ENCODE data around the gene SLC2A13.
"Not testable (repeated sequence)": the region's sequence is repeated elsewhere in the genome, so short reads cannot be mapped to it uniquely, and the experiment has no call there.

The SLC2A13 gene

DNA sequence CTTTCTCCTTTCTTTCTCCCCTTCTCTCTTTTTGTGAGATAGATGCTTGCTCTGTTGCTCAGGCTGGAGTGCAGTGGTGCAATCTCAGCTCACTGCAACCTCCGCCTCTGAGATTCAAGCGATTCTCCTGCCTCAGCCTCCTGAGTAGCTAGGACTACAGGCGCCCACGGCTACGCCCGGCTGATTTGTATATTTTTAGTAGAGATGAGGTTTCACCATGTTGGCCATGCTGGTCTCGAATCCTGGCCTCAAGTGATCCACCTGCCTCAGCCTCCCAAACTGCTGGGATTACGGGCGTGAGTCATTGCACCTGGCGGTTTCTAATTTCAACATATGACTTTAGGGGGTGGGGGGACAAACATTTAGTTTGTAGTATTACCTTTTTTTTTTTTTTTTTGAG, 293.4 kb downstream of the SLC2A13 start:
- DNase-seq (ENCODE audit: low read depth in 2 of 2): not testable (repeated sequence)

DNA sequence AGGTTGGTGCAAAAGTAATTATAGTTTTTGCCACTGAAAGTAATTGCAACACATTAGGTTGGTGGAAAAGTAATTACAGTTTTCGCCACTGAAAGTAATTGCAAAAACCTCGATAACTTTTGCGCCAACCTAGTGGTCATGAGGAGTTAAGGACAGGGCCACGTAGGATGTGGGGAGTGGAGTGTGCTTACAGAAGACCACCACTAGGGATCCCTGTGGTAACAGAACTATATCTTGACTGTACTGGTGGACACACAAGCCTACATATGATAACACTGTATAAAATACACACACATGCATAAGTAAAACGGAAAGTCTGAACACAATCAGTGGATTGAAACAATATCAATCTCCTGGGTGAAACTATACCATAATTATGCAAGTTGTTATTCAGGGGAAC, 298.8 kb downstream of the SLC2A13 start:
- DNase-seq (ENCODE audit: low read depth in 2 of 2): no peak

DNA sequence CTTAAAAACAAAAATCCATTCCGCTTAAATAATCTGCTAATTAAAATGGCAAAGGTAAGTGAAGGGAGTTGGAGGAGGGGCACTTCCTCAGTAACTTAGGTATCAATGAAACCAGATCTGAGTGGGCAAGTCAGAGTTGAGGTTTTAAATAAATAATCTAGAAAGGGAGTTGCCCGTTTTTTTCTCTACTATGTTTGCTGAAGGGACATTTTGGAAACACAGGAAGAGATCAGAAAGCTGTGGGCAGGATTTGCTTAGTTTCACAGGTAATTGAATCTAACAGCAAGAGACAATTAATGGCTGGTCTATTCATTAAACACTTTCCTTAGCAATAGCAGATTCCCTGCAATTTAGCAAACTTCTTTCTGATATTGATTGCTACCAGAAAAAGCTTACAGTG, 300.2 kb downstream of the SLC2A13 start:
- DNase-seq (ENCODE audit: low read depth in 2 of 2): no peak

DNA sequence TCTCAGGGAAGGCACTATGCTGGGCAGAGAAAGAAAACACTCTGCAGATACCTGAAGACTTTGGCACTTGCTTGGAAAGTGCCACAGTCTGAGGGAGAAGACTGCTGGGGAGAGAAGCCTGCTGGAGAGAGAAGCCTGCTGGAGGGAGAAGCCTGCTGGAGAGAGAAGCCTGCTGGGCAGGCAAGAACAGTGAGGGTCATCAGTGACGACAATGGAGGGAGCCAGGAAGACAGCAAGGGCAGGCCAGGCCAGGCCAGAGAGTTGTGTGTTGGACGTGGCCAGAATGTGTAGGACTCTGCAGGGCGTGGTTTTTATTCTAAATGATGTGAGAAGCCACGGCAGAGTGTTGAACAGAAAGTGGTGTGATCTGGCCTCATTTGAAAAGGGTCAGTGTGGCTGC, 301.0 kb downstream of the SLC2A13 start:
- DNase-seq (ENCODE audit: low read depth in 2 of 2): no peak

DNA sequence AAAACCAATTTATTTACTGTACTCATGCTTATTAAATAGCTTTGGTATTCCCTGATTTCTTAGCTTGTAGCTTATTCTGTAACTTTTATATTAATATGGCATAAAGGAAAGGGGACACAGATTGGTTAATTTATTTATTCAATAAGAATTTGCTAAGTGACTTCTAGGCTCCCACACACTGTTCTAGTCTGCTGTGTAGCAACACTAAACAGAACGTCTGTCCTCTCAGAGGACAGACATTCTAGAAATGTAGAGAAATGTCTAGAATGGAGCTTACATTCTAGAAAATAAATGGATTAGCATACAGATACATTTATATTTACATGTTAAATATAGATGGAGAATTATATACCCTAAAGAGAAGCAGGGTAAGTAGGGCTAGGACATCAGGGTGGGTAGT, 301.4 kb downstream of the SLC2A13 start:
- DNase-seq (ENCODE audit: low read depth in 2 of 2): no peak

DNA sequence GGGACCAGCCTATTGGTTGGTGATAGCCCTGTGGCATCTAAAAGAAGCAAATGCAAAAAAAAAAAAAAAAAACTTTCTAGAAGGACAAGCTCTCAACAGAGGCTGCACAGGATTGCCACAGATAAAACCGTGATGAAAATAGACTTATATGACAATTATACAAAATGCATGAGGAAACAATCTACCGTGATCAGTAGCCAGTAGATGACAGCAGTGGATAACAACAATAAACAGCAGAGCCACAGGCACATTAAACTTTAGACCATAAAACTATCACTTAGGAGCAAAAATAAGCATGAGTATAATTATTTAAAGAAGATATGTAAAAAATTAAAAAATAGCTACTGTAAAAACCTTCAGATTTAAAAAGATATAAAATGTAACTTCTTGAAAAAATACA, 302.7 kb downstream of the SLC2A13 start:
- no peak for DNase-seq (ENCODE audit: low read depth in 2 of 2)

DNA sequence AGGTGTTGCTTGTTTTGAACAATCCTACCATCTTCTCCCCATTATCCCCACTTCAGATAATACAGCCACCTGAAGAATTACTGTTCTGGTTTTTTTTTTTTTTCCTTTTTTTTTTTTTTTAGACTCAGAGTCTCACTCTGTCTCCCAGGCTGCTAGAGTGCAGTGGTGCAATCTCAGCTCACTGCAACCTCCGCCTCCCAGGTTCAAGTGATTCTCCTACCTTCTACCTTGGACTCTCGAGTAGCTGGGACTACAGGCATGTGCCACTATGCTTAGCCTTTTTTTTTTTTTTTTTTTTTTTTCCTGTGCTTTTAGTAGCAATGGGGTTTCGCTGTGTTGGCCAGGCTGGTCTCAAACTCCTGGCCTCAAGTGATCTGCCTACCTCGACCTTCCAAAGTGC, 306.9 kb downstream of the SLC2A13 start:
- no peak for DNase-seq (ENCODE audit: low read depth in 2 of 2)

DNA sequence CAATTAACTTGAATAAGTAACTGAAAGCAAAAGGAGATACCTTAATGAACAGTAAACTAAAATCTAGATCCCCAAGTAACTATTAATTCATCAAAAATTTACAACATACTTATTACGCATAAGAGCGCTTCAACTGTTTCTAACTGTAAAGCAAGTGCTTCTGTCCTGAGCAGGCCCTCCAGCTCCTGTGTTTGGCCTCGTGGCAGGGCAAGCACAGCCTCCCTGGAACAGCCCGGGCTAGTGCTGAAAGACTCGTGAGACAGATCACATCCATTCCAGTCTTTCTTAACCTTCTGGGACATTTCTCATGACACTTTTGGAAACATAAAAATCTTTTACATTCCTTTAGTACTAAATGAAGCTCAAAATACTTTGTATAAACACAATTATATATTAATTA, 307.5 kb downstream of the SLC2A13 start:
- no peak for DNase-seq (ENCODE audit: low read depth in 2 of 2)

DNA sequence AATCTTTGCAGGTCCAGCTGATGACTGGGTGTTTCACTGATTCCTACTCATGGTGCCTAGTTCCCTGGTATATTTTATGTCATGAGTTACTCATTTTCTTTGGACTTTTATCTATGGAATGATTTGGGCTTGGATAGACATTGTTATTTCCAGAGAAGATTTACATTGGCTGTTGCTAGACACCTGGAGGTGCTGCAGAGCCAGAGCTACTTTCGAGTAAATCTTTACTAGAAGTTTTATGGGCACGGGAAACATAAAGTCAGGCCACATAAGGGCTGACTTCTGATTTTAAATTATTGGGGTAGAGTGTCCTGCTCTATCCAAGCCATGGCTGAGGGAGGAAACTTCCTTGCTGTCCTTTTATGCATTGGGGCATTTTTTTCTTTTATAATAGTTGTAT, 310.4 kb downstream of the SLC2A13 start:
- DNase-seq (ENCODE audit: low read depth in 2 of 2): no peak

DNA sequence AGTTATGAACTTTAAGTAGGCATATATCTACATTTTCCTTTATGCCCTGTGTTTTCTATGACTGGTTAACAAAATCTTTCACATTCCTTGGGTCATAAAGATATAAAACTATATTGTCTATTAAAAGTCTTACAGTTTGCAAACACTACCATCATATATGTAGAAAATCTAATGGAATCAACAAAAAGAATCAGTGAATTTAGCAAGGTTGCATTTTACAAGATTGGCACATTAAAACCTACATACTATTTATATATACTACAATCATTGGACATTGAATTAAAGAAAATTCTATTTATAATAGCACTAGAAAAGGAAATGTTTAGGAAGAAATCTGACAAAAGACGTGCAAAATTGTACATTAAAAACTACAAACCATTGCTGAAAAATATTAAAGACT, 312.9 kb downstream of the SLC2A13 start:
- DNase-seq (ENCODE audit: low read depth in 2 of 2): no peak

DNA sequence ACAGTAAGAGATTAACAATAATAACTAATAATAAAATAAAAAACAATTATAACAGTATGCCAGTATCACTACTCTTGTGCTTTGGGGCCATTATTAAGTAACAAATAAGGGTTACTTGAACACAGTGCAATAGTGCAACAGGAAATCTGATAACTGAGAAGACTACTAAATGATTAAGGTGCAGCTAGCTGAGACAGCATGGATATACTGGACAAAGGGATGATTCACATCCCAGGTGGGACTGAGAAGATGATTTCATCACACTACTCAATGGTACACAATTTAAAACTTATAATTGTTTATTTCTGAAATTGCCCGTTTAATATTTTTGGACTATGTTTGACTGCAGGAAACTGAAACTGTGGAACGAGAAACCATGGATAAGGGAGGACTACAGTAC, 317.6 kb downstream of the SLC2A13 start:
- DNase-seq (ENCODE audit: low read depth in 2 of 2): no peak

DNA sequence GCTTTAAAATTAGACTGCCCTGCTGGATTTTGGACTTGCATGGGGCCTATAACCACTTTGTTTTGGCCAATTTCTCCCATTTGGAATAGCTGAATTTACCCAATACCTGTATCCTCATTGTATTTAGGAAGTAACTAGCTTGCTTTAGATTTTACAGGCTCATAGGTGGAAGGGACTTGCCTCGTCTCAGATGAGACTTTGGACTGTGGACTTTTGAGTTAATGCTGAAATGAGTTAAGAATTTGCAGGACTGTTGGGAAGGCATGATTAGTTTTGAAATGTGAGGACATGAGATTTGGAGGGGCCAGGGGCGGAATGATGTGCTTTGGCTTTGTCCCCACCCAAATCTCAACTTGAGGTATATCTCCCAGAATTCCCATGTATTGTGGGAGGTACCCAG, 320.1 kb downstream of the SLC2A13 start:
- DNase-seq (ENCODE audit: low read depth in 2 of 2): not testable (repeated sequence)

DNA sequence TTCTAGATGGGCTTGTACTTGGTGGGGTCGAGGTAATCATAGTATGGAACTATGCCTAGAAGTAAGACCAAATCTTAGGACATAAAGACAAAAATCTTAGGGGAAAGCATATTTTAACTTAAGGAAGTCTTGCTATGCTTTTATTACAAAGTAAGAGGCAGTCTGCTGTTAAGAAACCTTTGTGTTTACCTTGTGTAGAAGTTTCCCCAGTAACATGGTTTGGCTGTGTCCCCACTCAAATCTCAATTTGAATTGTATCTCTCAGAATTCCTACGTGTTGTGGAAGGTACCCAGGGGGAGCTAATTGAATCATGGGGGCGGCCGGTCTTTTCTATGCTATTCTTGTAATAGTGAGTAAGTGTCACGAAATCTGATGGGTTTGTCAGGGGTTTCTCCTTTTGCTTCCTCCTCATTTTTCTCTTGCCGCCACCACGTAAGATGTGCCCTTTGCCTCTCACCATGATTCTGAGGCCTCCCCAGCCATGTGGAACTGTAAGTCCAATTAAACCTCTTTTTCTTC, 323.8 kb downstream of the SLC2A13 start:
- DNase-seq (ENCODE audit: low read depth in 2 of 2): no peak

DNA sequence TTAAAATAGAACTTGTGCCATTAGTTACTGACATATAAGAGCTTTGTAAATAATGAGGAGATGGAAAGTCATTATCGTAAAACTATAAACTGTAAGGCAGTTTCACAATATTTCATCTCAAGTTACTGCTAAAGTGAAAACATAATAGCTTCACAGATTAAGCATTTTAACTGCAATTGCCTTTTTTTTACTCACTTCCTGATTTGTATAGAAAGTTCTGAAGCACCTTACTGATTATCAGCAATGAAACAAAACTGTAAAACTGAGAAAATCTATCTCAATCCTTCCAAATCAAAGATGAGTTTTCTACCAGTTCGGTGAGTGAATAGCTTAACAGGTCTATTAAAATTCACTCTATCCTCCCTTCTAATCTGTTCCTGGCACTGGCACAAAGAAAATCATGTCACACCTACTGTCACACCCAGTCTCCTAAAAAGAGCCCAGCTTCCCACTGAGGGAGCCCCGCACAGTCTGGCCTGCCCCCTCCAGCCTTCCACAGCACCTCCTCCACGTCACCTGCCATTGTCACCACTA, 324.9 kb downstream of the SLC2A13 start:
- DNase-seq (ENCODE audit: low read depth in 2 of 2): no peak

DNA sequence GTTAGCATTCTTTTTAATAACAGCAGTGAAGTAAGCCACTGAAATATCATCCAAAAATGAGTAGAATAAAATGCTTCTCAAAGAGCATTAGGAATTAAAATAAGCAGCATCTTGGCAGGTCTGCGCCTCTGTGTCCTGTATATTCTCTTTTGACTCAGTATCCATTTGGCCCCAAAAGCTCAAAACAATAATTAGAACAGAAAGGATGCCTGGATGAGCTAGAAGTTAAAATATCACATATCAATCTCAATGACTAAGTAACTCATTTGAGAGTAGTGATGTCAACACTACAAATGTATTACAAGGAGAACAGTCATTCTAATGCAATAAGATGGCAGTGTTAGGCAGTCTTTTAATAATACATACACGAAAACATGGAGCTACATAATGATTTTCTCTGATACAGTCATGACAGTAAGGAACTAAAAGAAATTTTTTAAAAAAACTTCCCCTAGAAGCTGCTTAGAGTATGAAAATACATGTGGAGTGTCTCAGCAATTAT, 325.4 kb downstream of the SLC2A13 start:
- no peak for DNase-seq (ENCODE audit: low read depth in 2 of 2)

DNA sequence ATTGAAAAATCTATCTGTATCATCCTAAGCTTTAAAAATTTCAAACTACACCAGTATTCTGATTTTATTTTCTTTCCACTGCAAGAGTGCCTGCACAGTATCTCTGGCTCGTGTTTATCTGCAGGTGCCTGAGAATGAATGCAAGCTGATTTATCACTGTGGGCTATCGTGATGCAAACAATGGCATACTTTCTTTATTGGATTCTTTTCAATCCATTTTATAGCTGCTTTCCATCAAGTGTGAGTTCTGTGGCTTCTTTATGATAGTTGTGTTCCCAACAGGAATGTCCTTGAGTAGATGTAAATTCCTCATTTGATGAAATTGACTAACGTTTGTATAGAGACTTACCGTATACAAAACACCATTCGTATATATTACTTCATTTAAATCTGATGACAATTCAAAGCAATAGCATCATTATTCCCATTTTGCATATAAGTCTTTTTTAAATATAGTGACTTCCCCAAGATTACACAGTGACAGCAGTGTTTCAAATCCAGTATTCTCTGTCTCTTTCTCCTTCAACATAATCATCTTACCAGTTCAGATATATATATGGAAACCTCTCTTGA, 326.0 kb downstream of the SLC2A13 start:
- no peak for DNase-seq (ENCODE audit: low read depth in 2 of 2)

DNA sequence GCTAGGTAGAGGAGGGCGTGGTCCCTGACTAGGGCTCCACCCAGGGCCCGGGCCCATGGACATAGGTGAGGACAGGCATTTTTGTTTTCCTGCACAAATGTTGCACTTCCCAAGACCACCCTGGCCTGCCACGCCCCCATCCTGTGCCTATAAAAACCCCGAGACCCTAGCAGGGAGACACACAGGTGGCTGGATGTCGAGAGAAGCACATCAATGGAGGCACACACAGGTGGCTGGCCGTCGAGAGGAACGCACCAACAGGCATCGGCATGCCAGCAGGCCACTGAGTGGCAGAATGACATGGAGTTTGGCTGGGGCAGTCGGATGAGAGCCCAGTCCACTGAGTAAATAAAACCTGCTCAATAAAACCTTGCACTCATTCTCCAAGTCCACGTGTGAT, 328.4 kb downstream of the SLC2A13 start:
- no peak for DNase-seq (ENCODE audit: low read depth in 2 of 2)

DNA sequence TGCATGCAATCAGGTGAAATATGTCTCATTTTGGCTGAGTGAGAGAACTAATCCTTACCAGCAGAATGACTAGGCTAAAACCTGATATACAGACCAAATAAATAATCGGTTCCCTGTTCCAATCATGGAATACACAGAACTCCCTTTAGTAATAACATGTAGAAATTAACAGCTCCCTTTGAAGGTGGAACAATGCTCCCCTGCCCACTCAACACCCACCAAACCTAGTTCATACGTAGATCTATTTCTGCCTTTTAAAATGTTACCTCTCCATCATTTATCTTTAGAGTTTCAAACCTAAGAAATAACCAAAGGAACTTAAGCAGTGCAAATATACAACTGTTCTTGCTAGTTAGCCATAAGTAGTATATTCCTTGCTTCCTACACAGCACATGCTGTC, 332.6 kb downstream of the SLC2A13 start:
- no peak for DNase-seq (ENCODE audit: low read depth in 2 of 2)

DNA sequence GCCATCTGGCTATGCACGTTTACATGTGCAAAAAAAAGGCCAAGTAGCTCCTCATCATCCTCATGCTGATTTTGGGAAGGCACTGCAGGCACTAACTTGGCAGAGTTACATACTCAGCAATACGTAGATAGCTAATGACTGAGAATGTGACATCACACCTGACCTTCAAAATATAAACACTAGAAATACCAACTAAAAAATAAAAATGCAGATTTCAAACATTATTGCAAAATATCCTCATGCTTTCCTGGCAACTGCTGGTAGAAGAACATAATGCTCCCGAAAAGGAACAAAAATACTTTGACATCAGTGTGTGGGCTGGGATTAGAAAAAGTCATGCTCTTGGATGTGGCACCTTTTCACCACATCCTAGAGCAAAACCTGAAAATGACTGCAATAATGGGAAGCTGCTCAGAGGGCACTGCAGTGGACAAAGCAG, 333.0 kb downstream of the SLC2A13 start:
- no peak for DNase-seq (ENCODE audit: low read depth in 2 of 2)

DNA sequence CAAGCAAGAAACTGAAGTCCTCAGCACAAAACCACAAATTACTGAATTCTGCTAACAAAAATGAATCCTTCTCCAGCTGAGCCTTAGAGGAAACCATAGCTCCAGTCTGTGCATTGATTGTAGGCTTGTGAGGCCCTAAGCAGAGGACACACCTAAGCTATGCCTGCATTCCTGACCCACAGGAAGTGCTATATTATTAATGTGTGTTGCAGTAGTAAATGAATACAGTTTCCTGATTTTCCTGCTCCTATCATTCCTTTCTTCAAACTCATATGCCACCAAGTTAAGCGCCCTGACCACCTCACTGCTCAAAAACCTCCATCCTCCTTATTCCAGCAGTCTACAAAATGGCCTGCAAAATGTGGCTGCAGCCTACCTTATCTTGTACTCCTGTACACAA, 334.4 kb downstream of the SLC2A13 start:
- no peak for DNase-seq (ENCODE audit: low read depth in 2 of 2)

DNA sequence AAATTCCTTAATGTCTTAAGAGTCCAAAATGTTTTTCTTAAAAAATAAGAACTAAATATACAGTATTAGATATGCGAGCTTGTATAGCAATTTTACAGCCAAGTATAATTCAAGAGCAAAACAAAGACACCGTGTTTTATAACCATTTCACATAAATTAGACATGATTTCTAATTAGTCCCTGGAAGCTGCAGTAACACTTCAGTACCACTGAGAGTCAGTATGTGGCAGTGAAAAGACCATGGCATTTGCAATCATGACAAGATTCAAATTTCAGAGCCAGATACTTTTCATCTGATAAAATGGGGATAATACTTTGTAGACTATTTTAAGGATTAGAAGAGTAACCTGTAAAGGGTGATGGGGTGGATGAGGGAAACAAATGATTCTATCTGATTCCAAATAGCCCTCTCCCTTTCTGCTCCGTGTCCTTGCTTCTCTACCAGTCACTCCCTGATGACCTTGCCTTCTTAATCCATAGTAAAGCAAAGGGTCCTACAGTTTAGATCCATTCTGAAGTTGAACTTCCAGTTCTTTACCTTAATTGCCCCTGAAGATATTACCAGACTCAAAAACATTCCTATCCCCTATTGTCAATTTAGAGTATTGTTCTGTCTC, 340.8 kb downstream of the SLC2A13 start:
- DNase-seq (ENCODE audit: low read depth in 2 of 2): no peak

DNA sequence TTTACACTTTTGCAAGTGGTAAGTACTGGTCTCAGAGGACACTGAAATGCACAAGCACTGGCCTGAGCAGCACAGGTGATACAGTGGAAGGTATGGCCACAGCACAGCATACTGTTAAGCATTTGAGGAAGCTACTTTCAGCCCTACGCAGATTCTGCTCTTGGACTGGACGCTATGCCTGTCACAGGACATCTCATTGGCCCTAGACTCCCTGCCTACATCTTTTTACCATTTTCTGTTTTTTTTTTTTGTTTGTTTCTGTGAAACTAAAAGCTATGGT, 342.1 kb downstream of the SLC2A13 start:
- no peak for DNase-seq (ENCODE audit: low read depth in 2 of 2)

DNA sequence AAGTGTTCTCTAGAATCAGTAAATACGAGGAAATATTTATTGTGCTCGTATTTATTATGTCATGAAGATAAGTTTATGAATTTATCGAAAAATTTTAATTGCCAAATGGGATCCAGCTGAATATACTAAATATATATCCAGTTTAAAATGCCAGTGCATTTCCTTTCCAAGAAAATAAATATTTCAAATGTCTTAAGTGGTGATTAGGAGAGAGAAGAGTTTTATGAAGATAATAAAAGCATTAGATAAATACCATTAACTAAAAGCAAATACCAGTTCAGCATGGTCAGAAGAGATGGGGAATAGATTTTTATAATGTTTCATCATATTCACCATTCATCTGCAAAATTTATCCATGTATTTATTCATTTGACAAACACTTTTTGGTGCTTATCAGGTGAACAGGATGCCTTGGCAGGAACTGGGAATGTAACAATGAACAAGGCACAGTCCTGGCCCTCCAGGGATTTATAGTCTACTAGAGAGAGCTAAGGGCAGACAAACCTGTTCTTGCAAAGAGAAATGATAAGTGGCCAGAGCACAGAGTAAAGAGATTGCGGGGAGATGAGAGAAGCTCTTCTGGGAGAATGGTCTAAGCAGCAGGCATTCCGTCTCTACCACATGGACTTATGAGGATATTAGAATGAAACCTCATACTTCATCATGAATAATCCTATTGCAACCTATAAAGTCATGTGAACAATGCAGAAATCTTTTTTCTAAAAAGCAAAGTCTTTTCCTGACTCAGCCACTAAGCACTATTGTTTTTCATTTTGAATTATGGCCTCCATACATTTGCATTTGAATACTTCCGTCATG, 342.6 kb downstream of the SLC2A13 start:
- no peak for DNase-seq (ENCODE audit: low read depth in 2 of 2)
